Suprapubic skin (tissue), 4 donors: Measurements from ENCODE around the gene IFT52. TPM values are rescaled to one million over a fixed set of nuclear protein-coding genes. Genes with fewer than 3 reads are reported as not detected.

Experiments used
- DNase-seq, 2 donors: peaks; one replicate each; pipeline ENCODE4 v3.0.0-alpha.2; 2019; ENCODE audit warnings: low spot score in 2 of 2
- H3K27ac ChIP-seq: fragments of 200-600 bp; sonication (generic); one replicate; pipeline ENCODE4 v1.5.1; 2019
- H3K27me3 ChIP-seq: fragments of 200-600 bp; sonication (generic); one replicate; pipeline ENCODE4 v1.5.1; 2019
- H3K36me3 ChIP-seq: fragments of 200-600 bp; sonication (generic); one replicate; pipeline ENCODE4 v1.5.1; 2019
- H3K4me1 ChIP-seq: fragments of 200-600 bp; sonication (generic); one replicate; pipeline ENCODE4 v1.5.1; 2019
- H3K4me3 ChIP-seq: fragments of 200-600 bp; sonication (generic); one replicate; pipeline ENCODE4 v1.5.1; 2019; ENCODE audit warnings: mild to moderate bottlenecking
- H3K9me3 ChIP-seq: fragments of 200-600 bp; sonication (generic); one replicate; pipeline ENCODE4 v1.5.1; 2019
- EP300 ChIP-seq: sonication (generic); formaldehyde crosslinking; IDR thresholded peaks from one replicate; pipeline ENCODE4 v1.6.1; 2017; ENCODE audit warnings: antibody characterized with exemption
- POLR2A ChIP-seq, 2 donors: fragments of 450-650 bp; IDR thresholded peaks; one replicate each; pipeline ENCODE4 v1.6.1; 2017; ENCODE audit warnings: antibody characterized with exemption in 2 of 2, mild to moderate bottlenecking in 2 of 2, moderate library complexity in 2 of 2
- POLR2AphosphoS5 ChIP-seq, 3 donors: sonication (generic); formaldehyde crosslinking; IDR thresholded peaks; one replicate each; pipeline ENCODE4 v1.6.1; 2017; ENCODE audit warnings: antibody characterized with exemption in 3 of 3
- WGBS: methylation state at CpG from one replicate; pipeline ENCODE4 v1.1.5; 2018; 5-methylcytosine and 5-hydroxymethylcytosine counted together
- total RNA-seq, 4 donors: library from RNA; depleted of rRNA; stranded (reverse); fragments of >200 nt; gene quantifications; one replicate each; pipeline ENCODE4 v1.1.0, GENCODE V29; 2016
- TF ChIP-seq, protein P1 (sequence below), 2 donors: fragments of 200-600 bp in 1 of 2; fragments of 450-650 bp in 1 of 2; sonication (generic) in 1 of 2; IDR thresholded peaks; one replicate each; pipeline ENCODE4 v1.5.1; 2016 to 2019; ENCODE audit warnings: antibody characterized with exemption in 2 of 2, mild to moderate bottlenecking in 1 of 2, moderate library complexity in 1 of 2

IFT52 gene, protein sequence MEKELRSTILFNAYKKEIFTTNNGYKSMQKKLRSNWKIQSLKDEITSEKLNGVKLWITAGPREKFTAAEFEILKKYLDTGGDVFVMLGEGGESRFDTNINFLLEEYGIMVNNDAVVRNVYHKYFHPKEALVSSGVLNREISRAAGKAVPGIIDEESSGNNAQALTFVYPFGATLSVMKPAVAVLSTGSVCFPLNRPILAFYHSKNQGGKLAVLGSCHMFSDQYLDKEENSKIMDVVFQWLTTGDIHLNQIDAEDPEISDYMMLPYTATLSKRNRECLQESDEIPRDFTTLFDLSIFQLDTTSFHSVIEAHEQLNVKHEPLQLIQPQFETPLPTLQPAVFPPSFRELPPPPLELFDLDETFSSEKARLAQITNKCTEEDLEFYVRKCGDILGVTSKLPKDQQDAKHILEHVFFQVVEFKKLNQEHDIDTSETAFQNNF
- 10 to 100 TPM; 10.7 to 17.5 (median 13.5) TPM for total RNA-seq

DNA sequence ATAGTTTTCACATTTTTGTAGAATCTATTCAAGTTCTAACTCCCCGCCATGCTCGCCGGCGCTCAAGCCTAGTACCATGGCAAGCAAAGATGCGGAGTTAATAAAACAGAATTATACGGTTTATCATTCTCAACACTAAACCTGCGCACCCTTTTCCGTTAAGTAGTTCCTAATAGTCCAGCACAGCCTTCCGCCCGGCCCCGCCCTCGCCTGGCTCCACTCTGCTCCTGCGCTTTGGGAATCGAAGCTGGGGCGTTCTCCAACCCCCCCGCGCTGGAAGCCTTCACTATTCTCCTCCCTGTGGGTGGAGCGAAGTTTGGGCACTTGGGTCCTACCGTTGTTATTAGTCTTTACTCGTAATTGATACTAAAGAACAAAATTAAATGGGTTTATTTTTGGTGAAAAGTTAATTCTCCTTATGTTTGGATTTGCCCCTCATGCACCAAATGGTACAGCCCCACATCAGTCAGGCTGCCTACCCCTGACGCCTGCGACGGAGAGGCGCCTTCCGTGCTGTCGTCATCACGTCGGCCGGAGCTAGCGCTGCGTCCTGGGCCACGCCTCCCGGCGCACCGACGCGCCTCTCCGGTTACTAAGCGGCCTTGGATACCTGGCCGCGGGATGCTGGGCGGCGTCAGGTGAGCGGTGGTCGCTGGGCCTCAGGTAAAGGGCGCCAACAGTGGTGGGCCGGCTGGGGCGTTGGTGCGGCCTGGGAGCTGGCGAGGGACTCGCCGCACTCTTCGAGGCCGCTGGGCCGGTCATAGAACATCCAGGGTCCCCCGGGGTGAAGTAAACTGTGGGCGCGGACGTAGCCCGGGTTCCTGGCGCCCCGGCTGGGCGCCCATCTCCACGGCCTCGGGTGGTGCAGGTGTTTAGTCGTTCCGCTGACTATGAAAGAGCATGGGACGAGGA, at the start of gene IFT52:
IFT52 (plus strand) TSS at position 546 of the 912 bp plus-strand sequence. CDS start 3,762 bp downstream, outside the sequence.
- Histone ChIP-seq H3K36me3 (peaks cover 14% of the 10 kb centered on the region), H3K9me3 (no peaks in the 10 kb centered on the region), H3K27ac (peak within 1 kb of the TSS; percentile 79), H3K4me3 (peak within 1 kb of the TSS; percentile 69), H3K4me1 (peaks cover 17% of the 10 kb centered on the region), H3K27me3 (no peaks in the 10 kb centered on the region)
- TF ChIP-seq, protein P1, sequence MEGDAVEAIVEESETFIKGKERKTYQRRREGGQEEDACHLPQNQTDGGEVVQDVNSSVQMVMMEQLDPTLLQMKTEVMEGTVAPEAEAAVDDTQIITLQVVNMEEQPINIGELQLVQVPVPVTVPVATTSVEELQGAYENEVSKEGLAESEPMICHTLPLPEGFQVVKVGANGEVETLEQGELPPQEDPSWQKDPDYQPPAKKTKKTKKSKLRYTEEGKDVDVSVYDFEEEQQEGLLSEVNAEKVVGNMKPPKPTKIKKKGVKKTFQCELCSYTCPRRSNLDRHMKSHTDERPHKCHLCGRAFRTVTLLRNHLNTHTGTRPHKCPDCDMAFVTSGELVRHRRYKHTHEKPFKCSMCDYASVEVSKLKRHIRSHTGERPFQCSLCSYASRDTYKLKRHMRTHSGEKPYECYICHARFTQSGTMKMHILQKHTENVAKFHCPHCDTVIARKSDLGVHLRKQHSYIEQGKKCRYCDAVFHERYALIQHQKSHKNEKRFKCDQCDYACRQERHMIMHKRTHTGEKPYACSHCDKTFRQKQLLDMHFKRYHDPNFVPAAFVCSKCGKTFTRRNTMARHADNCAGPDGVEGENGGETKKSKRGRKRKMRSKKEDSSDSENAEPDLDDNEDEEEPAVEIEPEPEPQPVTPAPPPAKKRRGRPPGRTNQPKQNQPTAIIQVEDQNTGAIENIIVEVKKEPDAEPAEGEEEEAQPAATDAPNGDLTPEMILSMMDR (IDR thresholded peaks at IDR 0.05): no peak
- TF ChIP-seq POLR2AphosphoS5 (IDR thresholded peaks at IDR 0.05) (peak in 1 of 3 donors; percentile 80), EP300 (no peak), POLR2A (IDR thresholded peaks at IDR 0.05) (no peak)
- WGBS: under 1% methylated on average over 28 of the region's 68 CpGs
- DNase-seq: peak; percentile 96

DNA sequence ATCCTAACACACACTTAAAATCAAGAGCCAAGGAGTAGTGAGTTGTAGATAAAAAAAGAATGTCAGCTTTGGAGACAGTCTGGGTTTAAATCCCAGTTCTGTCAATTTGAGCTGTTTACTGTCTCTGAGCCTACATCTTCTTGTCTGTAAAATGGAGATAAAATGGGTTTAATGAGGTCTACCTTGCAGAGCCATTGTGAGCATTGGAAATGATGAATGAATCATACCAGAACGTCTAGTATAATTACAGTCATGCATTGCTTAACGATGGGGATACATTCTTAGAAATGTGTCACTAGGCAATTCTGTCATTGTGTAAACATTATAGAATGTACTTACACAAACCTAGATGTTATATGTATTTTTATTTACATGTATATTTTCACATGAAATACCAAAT, 49.5 kb upstream of the IFT52 start:
- Histone ChIP-seq H3K36me3 (peaks cover 16% of the 10 kb centered on the region), H3K27ac (no peak overlapping the region), H3K27me3 (no peaks in the 10 kb centered on the region), H3K4me3 (no peak overlapping the region), H3K4me1 (no peaks in the 10 kb centered on the region), H3K9me3 (no peaks in the 10 kb centered on the region)
- TF ChIP-seq POLR2A (IDR thresholded peaks at IDR 0.05) (no peak), POLR2AphosphoS5 (IDR thresholded peaks at IDR 0.05) (no peak), EP300 (no peak)
- TF ChIP-seq, protein P1 (IDR thresholded peaks at IDR 0.05): no peak
- WGBS: 68% methylated on average over 2 of the region's 2 CpGs
- DNase-seq: no peak

DNA sequence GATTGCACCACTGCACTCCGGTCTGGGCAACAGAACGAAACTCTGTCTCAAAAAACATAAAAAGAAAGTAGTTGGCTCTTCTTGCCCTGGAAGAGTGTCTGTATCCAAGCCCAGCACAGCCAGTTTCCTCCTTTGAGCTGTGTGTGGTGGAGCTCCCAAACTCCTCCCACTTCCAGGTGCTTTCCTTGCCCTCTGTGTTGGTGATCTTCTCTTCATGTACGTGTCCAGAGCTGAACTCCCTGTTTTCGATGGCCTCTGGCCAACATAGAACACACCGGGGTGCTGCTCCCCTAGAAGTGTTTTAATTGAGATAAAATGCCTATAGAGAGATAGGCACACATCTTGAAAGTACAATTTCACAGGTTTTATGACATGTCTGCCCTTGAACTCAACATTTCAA, 48.6 kb upstream of the IFT52 start:
- H3K9me3 ChIP-seq: no peaks in the 10 kb centered on the region
- no peaks in the 10 kb centered on the region for H3K27me3 ChIP-seq
- 80% methylated on average over 5 of the region's 5 CpGs for WGBS
- TF ChIP-seq EP300 (no peak), POLR2AphosphoS5 (IDR thresholded peaks at IDR 0.05) (no peak)
- TF ChIP-seq, protein P1 (IDR thresholded peaks at IDR 0.05): no peak
- peak in 1 of 2 donors; percentile 32 for DNase-seq
- H3K4me1 ChIP-seq: no peaks in the 10 kb centered on the region
- no peak overlapping the region for H3K27ac ChIP-seq
- peaks cover 8% of the 10 kb centered on the region for H3K36me3 ChIP-seq
- H3K4me3 ChIP-seq: no peak overlapping the region

DNA sequence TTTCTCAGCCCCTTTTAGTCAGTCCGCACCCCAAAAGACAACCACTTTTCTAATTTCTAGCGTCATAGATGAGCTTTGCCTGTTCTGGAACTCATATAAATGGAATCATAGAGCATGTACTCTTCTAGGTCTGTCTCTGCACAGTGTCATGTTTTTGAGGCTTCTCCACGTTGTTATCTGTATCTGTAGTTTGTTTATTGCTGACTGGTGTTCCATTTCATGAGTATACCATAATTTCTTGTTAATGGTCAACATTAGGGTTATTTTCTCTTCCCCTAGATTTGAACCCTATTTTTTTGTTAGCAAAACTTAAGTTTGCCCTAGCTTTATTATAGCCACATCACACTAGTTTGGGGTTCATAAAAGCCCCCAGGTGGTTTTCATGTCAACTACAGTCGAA, 48.1 kb upstream of the IFT52 start:
- Histone ChIP-seq H3K27me3 (no peaks in the 10 kb centered on the region), H3K27ac (no peak overlapping the region), H3K4me1 (no peaks in the 10 kb centered on the region), H3K36me3 (peaks cover 8% of the 10 kb centered on the region), H3K9me3 (no peaks in the 10 kb centered on the region), H3K4me3 (no peak overlapping the region)
- no peak for DNase-seq
- WGBS: 63% methylated on average over 4 of the region's 4 CpGs
- TF ChIP-seq EP300 (no peak), POLR2AphosphoS5 (IDR thresholded peaks at IDR 0.05) (no peak)

DNA sequence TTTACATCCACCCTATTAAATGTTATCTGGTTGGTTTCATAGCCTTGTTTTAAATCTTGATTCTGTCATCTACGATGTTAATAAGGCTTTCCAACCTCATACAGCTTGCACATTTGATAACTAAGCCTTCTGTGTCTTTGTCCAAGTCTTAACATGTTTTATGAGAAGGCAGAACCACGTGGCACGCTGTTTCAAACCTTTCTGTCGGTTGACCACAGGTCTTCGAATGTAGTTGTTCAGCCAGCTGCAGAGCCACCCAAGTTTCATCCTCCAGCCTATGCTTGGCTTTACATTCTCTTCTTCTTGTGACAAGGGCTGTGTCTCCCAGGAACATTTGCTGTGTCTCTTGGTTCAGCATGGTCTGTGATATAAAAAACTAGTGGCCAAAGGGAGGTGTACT, 47.6 kb upstream of the IFT52 start:
- Histone ChIP-seq H3K27me3 (no peaks in the 10 kb centered on the region), H3K4me1 (no peaks in the 10 kb centered on the region), H3K4me3 (no peak overlapping the region), H3K9me3 (no peaks in the 10 kb centered on the region), H3K27ac (no peak overlapping the region), H3K36me3 (peaks cover 8% of the 10 kb centered on the region)
- TF ChIP-seq EP300 (no peak), POLR2AphosphoS5 (IDR thresholded peaks at IDR 0.05) (no peak), POLR2A (IDR thresholded peaks at IDR 0.05) (no peak)
- TF ChIP-seq, protein P1 (IDR thresholded peaks at IDR 0.05): no peak
- peak in 1 of 2 donors; percentile 20 for DNase-seq
- 72% methylated on average over 5 of the region's 5 CpGs for WGBS
